ENCODE measurements around the gene PRKAA2. TPM values are rescaled to one million over a fixed set of nuclear protein-coding genes. Genes with fewer than 3 reads are reported as not detected.
"Not testable (repeated sequence)": the region's sequence is repeated elsewhere in the genome, so short reads cannot be mapped to it uniquely, and the experiment has no call there.

PRKAA2 gene
- polyA plus RNA-seq (ENCODE audit: insufficient read depth in 1 of 5, insufficient read length in 5 of 5, low replicate concordance in 1 of 5): 1 to 10 TPM; 3.3 to 5.4 (median 4.1) TPM
- long read RNA-seq, donor 1: 0 reads
- long read RNA-seq, donor 2: 0 reads
- long read RNA-seq, donor 3: 0 reads
- long read RNA-seq, donor 4: 0 reads
- long read RNA-seq, donor 5, full-length matches to known transcripts: 1 of 1 reads
- long read RNA-seq, donor 5, partial matches to known transcripts: 0 of 1 reads
- long read RNA-seq, donor 5, other reads (novel, unspliced or antisense): 0 of 1 reads
- long read RNA-seq, donor 6, full-length matches to known transcripts: 1 of 1 reads
- long read RNA-seq, donor 6, partial matches to known transcripts: 0 of 1 reads
- long read RNA-seq, donor 6, other reads (novel, unspliced or antisense): 0 of 1 reads
- long read RNA-seq, donor 7: 0 reads
- long read RNA-seq, donor 8: 0 reads

- peak; percentile 31 to 37 for DNase-seq
Observed at GRCh38 chr1:56644919-56645676, at the start of gene PRKAA2. PRKAA2 (plus strand) TSS chr1:56645314; CDS start chr1:56645388, 74 bp downstream.

- not testable (repeated sequence) for DNase-seq
Observed at GRCh38 chr1:56595397-56596191, 49.5 kb upstream of the PRKAA2 start.

- not testable (repeated sequence) for DNase-seq
Observed at GRCh38 chr1:56610097-56610496, 35.0 kb upstream of the PRKAA2 start.

- DNase-seq: not testable (repeated sequence)
Observed at GRCh38 chr1:56610770-56611169, 34.3 kb upstream of the PRKAA2 start.

GRCh38 chr1:56617141-56617540 is 28.0 kb upstream of the PRKAA2 start:
- no peak for DNase-seq

- no peak for DNase-seq
Observed at GRCh38 chr1:56625819-56626440, 19.2 kb upstream of the PRKAA2 start.

GRCh38 chr1:56626546-56626945 is 18.6 kb upstream of the PRKAA2 start:
- DNase-seq: no peak

GRCh38 chr1:56627019-56627635 is 18.0 kb upstream of the PRKAA2 start:
- DNase-seq: no peak

GRCh38 chr1:56627636-56628039 is 17.5 kb upstream of the PRKAA2 start:
- DNase-seq: no peak

GRCh38 chr1:56630786-56631185 is 14.3 kb upstream of the PRKAA2 start:
- no peak for DNase-seq

GRCh38 chr1:56631901-56632300 is 13.2 kb upstream of the PRKAA2 start:
- DNase-seq: no peak

- DNase-seq: no peak
Observed at GRCh38 chr1:56634981-56635380, 10.1 kb upstream of the PRKAA2 start.

GRCh38 chr1:56638248-56638647 is 6.9 kb upstream of the PRKAA2 start:
- DNase-seq: no peak

- no peak for DNase-seq
Observed at GRCh38 chr1:56639211-56639610, 5.9 kb upstream of the PRKAA2 start.

GRCh38 chr1:56643661-56644060 is 1.5 kb upstream of the PRKAA2 start:
- DNase-seq: no peak

GRCh38 chr1:56644064-56644918 is 823 bp upstream of the PRKAA2 start:
- peak; percentile 20 to 25 for DNase-seq

GRCh38 chr1:56645677-56646305 is 677 bp downstream of the PRKAA2 start:
- DNase-seq: peak; percentile 5 to 8

- DNase-seq: no peak
Observed at GRCh38 chr1:56646611-56647010, 1.5 kb downstream of the PRKAA2 start.

- no peak for DNase-seq
Observed at GRCh38 chr1:56647106-56647505, 2.0 kb downstream of the PRKAA2 start.

- no peak for DNase-seq
Observed at GRCh38 chr1:56648546-56648945, 3.4 kb downstream of the PRKAA2 start.
